A549 (cell line): ENCODE results near the gene DIP2C.

Experiments
- EP300 ChIP-seq, 2 experiments: fragments of >200 bp; sonication (Bioruptor Twin); formaldehyde crosslinking; IDR thresholded peaks; 2 replicates in 1 of 2; 3 replicates in 1 of 2; pipeline ENCODE4 v1.6.1; 2016 to 2017
- JUNB ChIP-seq: fragments of >200 bp; sonication (Bioruptor Twin); formaldehyde crosslinking; IDR thresholded peaks from 2 replicates; pipeline ENCODE4 v1.6.1; 2016
- KDM5A ChIP-seq: fragments of 200-600 bp; sonication (generic); IDR thresholded peaks from 2 replicates; pipeline ENCODE4 v1.6.1; 2016; ENCODE audit warnings: antibody characterized with exemption, mild to moderate bottlenecking
- MAZ ChIP-seq: fragments of 150-350 bp; IDR thresholded peaks from 2 replicates; pipeline ENCODE4 v1.6.1; 2014; ENCODE audit warnings: antibody characterized with exemption, low read depth, low read length, borderline replicate concordance
- NR3C1 ChIP-seq: fragments of >200 bp; sonication (Bioruptor Twin); formaldehyde crosslinking; IDR thresholded peaks from 3 replicates; pipeline ENCODE4 v1.6.1; 2017
- PHF8 ChIP-seq: fragments of 200-600 bp; sonication (generic); IDR thresholded peaks from 2 replicates; pipeline ENCODE4 v1.6.1; 2016; ENCODE audit warnings: low read depth, mild to moderate bottlenecking, antibody characterized with exemption, moderate library complexity, borderline replicate concordance
- POLR2A ChIP-seq: IDR thresholded peaks from 2 replicates; pipeline ENCODE4 v1.6.1; 2012; ENCODE audit warnings: mild to moderate bottlenecking, low read length
- POLR2AphosphoS2 ChIP-seq: conservative IDR thresholded peaks from 2 replicates; pipeline ENCODE4 v1.6.1; 2012; ENCODE audit warnings: low read length, improper control_type of control experiment, inconsistent platforms
- RAD21 ChIP-seq, 2 experiments: fragments of >200 bp in 1 of 2; sonication (Bioruptor Twin) in 1 of 2; formaldehyde crosslinking in 1 of 2; IDR thresholded peaks in 1 of 2; conservative IDR thresholded peaks in 1 of 2; 2 replicates in 1 of 2; 3 replicates in 1 of 2; pipeline ENCODE4 v1.6.1; 2012 to 2018; ENCODE audit warnings: inconsistent platforms in 1 of 2
- RCOR1 ChIP-seq: fragments of 150-350 bp; IDR thresholded peaks from 2 replicates; pipeline ENCODE4 v1.6.1; 2014; ENCODE audit warnings: antibody characterized with exemption, low read length, low read depth
- TP53 ChIP-seq: fragments of 250-450 bp; sonication (Bioruptor Pico); IDR thresholded peaks from 2 replicates; pipeline ENCODE4 v1.5.0; 2021; ENCODE audit warnings: mild to moderate bottlenecking, moderate library complexity
- TF ChIP-seq, protein P1 (sequence below): fragments of >200 bp; sonication (Bioruptor Twin); formaldehyde crosslinking; IDR thresholded peaks from 3 replicates; pipeline ENCODE4 v1.5.1; 2016
- TF ChIP-seq, protein P2 (sequence below): IDR thresholded peaks from 2 replicates; pipeline ENCODE4 v1.6.1; 2012
- TF ChIP-seq, protein P3 (sequence below): IDR thresholded peaks from 2 replicates; pipeline ENCODE4 v1.6.1; 2012; ENCODE audit warnings: low read depth, borderline replicate concordance

DNA sequence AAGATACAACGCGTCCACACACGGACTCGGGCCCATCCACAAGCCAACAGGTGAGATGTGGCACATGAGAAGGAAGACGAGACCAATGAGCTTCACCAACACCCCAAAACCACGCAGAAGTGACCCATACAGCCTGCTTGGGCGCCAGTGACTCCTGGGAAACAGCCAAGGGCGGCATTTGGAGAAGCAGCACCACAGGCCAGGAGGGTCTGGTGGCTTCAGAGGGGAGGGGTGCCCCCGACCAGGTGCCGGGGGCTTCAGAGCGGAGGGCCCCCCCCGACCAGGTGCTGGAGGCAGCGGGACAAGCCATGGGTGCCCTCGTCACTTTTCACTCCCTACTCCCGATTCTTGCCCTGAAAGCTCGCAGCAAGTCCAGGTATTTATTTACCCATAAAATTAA lies 140.1 kb downstream of the DIP2C start:
- TF ChIP-seq, protein P1, sequence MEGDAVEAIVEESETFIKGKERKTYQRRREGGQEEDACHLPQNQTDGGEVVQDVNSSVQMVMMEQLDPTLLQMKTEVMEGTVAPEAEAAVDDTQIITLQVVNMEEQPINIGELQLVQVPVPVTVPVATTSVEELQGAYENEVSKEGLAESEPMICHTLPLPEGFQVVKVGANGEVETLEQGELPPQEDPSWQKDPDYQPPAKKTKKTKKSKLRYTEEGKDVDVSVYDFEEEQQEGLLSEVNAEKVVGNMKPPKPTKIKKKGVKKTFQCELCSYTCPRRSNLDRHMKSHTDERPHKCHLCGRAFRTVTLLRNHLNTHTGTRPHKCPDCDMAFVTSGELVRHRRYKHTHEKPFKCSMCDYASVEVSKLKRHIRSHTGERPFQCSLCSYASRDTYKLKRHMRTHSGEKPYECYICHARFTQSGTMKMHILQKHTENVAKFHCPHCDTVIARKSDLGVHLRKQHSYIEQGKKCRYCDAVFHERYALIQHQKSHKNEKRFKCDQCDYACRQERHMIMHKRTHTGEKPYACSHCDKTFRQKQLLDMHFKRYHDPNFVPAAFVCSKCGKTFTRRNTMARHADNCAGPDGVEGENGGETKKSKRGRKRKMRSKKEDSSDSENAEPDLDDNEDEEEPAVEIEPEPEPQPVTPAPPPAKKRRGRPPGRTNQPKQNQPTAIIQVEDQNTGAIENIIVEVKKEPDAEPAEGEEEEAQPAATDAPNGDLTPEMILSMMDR = no peak
- TF ChIP-seq PHF8 = no peak
- no peak for TF ChIP-seq NR3C1
- no peak for TF ChIP-seq EP300 (IDR thresholded peaks at IDR 0.05)
- TF ChIP-seq KDM5A = no peak
- TF ChIP-seq, protein P2, sequence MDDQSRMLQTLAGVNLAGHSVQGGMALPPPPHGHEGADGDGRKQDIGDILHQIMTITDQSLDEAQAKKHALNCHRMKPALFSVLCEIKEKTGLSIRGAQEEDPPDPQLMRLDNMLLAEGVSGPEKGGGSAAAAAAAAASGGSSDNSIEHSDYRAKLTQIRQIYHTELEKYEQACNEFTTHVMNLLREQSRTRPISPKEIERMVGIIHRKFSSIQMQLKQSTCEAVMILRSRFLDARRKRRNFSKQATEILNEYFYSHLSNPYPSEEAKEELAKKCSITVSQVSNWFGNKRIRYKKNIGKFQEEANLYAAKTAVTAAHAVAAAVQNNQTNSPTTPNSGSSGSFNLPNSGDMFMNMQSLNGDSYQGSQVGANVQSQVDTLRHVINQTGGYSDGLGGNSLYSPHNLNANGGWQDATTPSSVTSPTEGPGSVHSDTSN = no peak
- no peak for TF ChIP-seq MAZ
- no peak for TF ChIP-seq POLR2A
- no peak for TF ChIP-seq POLR2AphosphoS2
- no peak for TF ChIP-seq TP53 (CRISPR knock-in tag)
- TF ChIP-seq RAD21 (conservative IDR thresholded peaks at IDR 0.05 in 1 of 2, IDR thresholded peaks at IDR 0.05 in 1 of 2) = no peak
- TF ChIP-seq JUNB = no peak
- no peak for TF ChIP-seq RCOR1
- TF ChIP-seq, protein P3, sequence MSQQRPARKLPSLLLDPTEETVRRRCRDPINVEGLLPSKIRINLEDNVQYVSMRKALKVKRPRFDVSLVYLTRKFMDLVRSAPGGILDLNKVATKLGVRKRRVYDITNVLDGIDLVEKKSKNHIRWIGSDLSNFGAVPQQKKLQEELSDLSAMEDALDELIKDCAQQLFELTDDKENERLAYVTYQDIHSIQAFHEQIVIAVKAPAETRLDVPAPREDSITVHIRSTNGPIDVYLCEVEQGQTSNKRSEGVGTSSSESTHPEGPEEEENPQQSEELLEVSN = no peak
